A673 (cell line): Measurements from ENCODE around the gene TRIAP1. TPM values are rescaled to one million over a fixed set of nuclear protein-coding genes. Genes with fewer than 3 reads are reported as not detected.

Source experiments
- BruUV-seq: library from RNA; stranded (reverse); fragments of 400-500 nt; replicated peaks from 2 replicates; lab custom pipeline; 2021; lab: Mats Ljungman, UMichigan
- CTCF ChIA-PET: fragments of 300-600 bp; sonication (Branson Sonifier 250); formaldehyde crosslinking; loops from one replicate; lab custom pipeline; 2022; ENCODE audit warnings: antibody characterized with exemption; lab: Charles Lee
- POLR2A ChIA-PET: fragments of 300-600 bp; sonication (Branson Sonifier 250); formaldehyde crosslinking; loops from one replicate; lab custom pipeline; 2022; ENCODE audit warnings: antibody characterized with exemption; ENCODE audit not compliant: low non-redundant PET; lab: Charles Lee
- DNase-seq: peaks from one replicate; pipeline ENCODE4 v3.0.0-alpha.2; 2015; ENCODE audit warnings: low spot score
- H3K27ac ChIP-seq: fragments of 200-600 bp; sonication (generic); 2 replicates; pipeline ENCODE4 v1.5.1; 2016; ENCODE audit warnings: mixed run types, low read depth, mild to moderate bottlenecking, mixed read lengths, antibody characterized with exemption, low read length; ENCODE audit not compliant: poor library complexity, severe bottlenecking
- H3K27me3 ChIP-seq: fragments of 200-600 bp; sonication (generic); replicated peaks from 2 replicates; pipeline ENCODE4 v1.6.1; 2017; ENCODE audit warnings: mixed run types, low read depth, mild to moderate bottlenecking, mixed read lengths, antibody characterized with exemption, low read length; ENCODE audit not compliant: insufficient read depth, poor library complexity
- H3K36me3 ChIP-seq: fragments of 200-600 bp; sonication (generic); 2 replicates; pipeline ENCODE4 v1.6.1; 2016; ENCODE audit warnings: mixed run types, mild to moderate bottlenecking, mixed read lengths, antibody characterized with exemption, low read length; ENCODE audit not compliant: insufficient read depth, poor library complexity, severe bottlenecking
- H3K4me1 ChIP-seq: fragments of 200-600 bp; sonication (generic); 2 replicates; pipeline ENCODE4 v1.6.1; 2017; ENCODE audit warnings: mixed run types, mild to moderate bottlenecking, mixed read lengths, antibody characterized with exemption, low read length; ENCODE audit not compliant: insufficient read depth, poor library complexity, severe bottlenecking
- H3K4me3 ChIP-seq: fragments of 200-600 bp; sonication (generic); 2 replicates; pipeline ENCODE4 v1.5.1; 2016; ENCODE audit warnings: low read depth, mixed run types, mild to moderate bottlenecking, mixed read lengths, low read length; ENCODE audit not compliant: poor library complexity, severe bottlenecking
- H3K9me3 ChIP-seq: fragments of 200-600 bp; sonication (generic); 2 replicates; pipeline ENCODE4 v1.6.1; 2016; ENCODE audit warnings: mixed run types, low read depth, mild to moderate bottlenecking, mixed read lengths, antibody characterized with exemption, low read length; ENCODE audit not compliant: poor library complexity, severe bottlenecking
- CTCF ChIP-seq: fragments of 300-800, 200-600 bp; sonication (generic); conservative IDR thresholded peaks from 2 replicates; pipeline ENCODE4 v1.5.1; 2017; ENCODE audit warnings: low read depth, mild to moderate bottlenecking, antibody characterized with exemption, low read length, moderate library complexity, mixed read lengths
- EZH2 ChIP-seq: fragments of 200-600 bp; sonication (generic); IDR thresholded peaks from 2 replicates; pipeline ENCODE4 v1.6.1; 2017; ENCODE audit warnings: borderline replicate concordance, low read depth, mild to moderate bottlenecking, mixed read lengths, antibody characterized with exemption, low read length; ENCODE audit not compliant: poor library complexity, severe bottlenecking
- intact Hi-C: fragments of 100-400 bp; cut with micrococcal nuclease; formaldehyde crosslinking; loops from one replicate; pipeline ENCODE4 v1.10.0; 2022; ENCODE audit not compliant: unreplicated experiment
- total RNA-seq: library from RNA; stranded (reverse); gene quantifications from 2 replicates; pipeline ENCODE4 v1.2.3, GENCODE V29; 2021

TRIAP1 gene
- total RNA-seq, 1 experiment from 2014 or later = 36.4 TPM

- no peaks in the 10 kb centered on the region for H3K9me3 ChIP-seq
- TF ChIP-seq CTCF = no peak
- no peak for TF ChIP-seq EZH2
- H3K27me3 ChIP-seq = no peaks in the 10 kb centered on the region
- H3K36me3 ChIP-seq = peaks cover 97% of the 10 kb centered on the region
- ChIA-PET POLR2A (no interaction called here), CTCF (no interaction called here)
- intact Hi-C loops = no loop called here
- TSS peak; percentile 7 for BruUV-seq
- DNase-seq = no peak
- no peaks in the 10 kb centered on the region for H3K4me1 ChIP-seq
- H3K27ac ChIP-seq = no peak overlapping the region
- H3K4me3 ChIP-seq = no peak overlapping the region
Observed at GRCh38 chr12:120460157-120460556, 14.0 kb upstream of the TRIAP1 start.

- no peak overlapping the region for H3K27ac ChIP-seq
- TF ChIP-seq CTCF (peak; percentile 43; the same call in 1 of the 2 replicates), EZH2 (no peak)
- BruUV-seq = no TSS peak
- H3K36me3 ChIP-seq = peaks cover 87% of the 10 kb centered on the region
- H3K4me3 ChIP-seq = no peak overlapping the region
- intact Hi-C loops = no loop called here
- H3K4me1 ChIP-seq = no peaks in the 10 kb centered on the region
- DNase-seq = no peak
- CTCF ChIA-PET = interaction anchor here (0.6 kb wide), 1 partner anchor 59 kb away, joined by 9 read pairs; no protein-coding TSS in a partner anchor
- POLR2A ChIA-PET = no interaction called here
- no peaks in the 10 kb centered on the region for H3K9me3 ChIP-seq
- no peaks in the 10 kb centered on the region for H3K27me3 ChIP-seq
Observed at GRCh38 chr12:120457133-120457532, 10.9 kb upstream of the TRIAP1 start.

GRCh38 chr12:120455302-120455701 lies 9.1 kb upstream of the TRIAP1 start:
- Histone ChIP-seq H3K9me3 (no peaks in the 10 kb centered on the region), H3K4me1 (no peaks in the 10 kb centered on the region), H3K27me3 (no peaks in the 10 kb centered on the region), H3K4me3 (no peak overlapping the region), H3K27ac (no peak overlapping the region), H3K36me3 (peaks cover 72% of the 10 kb centered on the region)
- intact Hi-C loops = no loop called here
- ChIA-PET POLR2A (no interaction called here), CTCF (no interaction called here)
- TF ChIP-seq EZH2 (no peak), CTCF (no peak)
- no peak for DNase-seq
- BruUV-seq = no TSS peak
